PFSK-1 (cell line): ENCODE measurements around the gene SLC7A4.

Source experiments
- FOXP2 ChIP-seq: optimal IDR thresholded peaks from 2 replicates; pipeline ENCODE3; 2011; ENCODE audit warnings: borderline replicate concordance, control low read depth, inconsistent platforms; ENCODE audit not compliant: insufficient read depth; ENCODE audit errors: extremely low read length, extremely low read depth
- POLR2AphosphoS5 ChIP-seq: IDR thresholded peaks from 2 replicates; pipeline ENCODE4 v1.6.1; 2012; ENCODE audit warnings: low read depth, mild to moderate bottlenecking, control low read depth, low read length, moderate library complexity
- REST ChIP-seq, 2 experiments: IDR thresholded peaks; 2 replicates each; pipeline versions ENCODE4 v1.6.1 to v1.8.0; 2011 to 2012; ENCODE audit warnings: low read depth in 2 of 2, low read length in 2 of 2, control low read depth in 1 of 2, inconsistent platforms in 1 of 2, mild to moderate bottlenecking in 1 of 2, moderate library complexity in 1 of 2; ENCODE audit not compliant: insufficient read depth in 1 of 2
- SIN3A ChIP-seq: IDR thresholded peaks from 2 replicates; pipeline ENCODE4 v1.6.1; 2012; ENCODE audit warnings: mild to moderate bottlenecking, low read length, moderate library complexity, borderline replicate concordance; ENCODE audit not compliant: insufficient read depth

GRCh38 chr22:20980523-20980922 is 51.8 kb downstream of the SLC7A4 start:
- TF ChIP-seq REST (IDR thresholded peaks at IDR 0.05; ENCODE audit: insufficient read depth in 1 of 2, low read depth in 2 of 2, low read length in 2 of 2) = no peak
- no peak for TF ChIP-seq POLR2AphosphoS5
- no peak for TF ChIP-seq FOXP2
- TF ChIP-seq SIN3A = no peak
